ENCODE results near the gene B4GALT5. TPM values are rescaled to one million over a fixed set of nuclear protein-coding genes. Genes with fewer than 3 reads are reported as not detected.
"Not testable (repeated sequence)": the region's sequence is repeated elsewhere in the genome, so short reads cannot be mapped to it uniquely, and the experiment has no call there.

The B4GALT5 gene, protein sequence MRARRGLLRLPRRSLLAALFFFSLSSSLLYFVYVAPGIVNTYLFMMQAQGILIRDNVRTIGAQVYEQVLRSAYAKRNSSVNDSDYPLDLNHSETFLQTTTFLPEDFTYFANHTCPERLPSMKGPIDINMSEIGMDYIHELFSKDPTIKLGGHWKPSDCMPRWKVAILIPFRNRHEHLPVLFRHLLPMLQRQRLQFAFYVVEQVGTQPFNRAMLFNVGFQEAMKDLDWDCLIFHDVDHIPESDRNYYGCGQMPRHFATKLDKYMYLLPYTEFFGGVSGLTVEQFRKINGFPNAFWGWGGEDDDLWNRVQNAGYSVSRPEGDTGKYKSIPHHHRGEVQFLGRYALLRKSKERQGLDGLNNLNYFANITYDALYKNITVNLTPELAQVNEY
- total RNA-seq: 73.3 TPM
- polyA plus RNA-seq (ENCODE audit: insufficient read depth, low read depth, low replicate concordance): 21.4 TPM
- long read RNA-seq, donor 1, full-length matches to known transcripts: 8 of 8 reads
- long read RNA-seq, donor 1, partial matches to known transcripts: 0 of 8 reads
- long read RNA-seq, donor 1, other reads (novel, unspliced or antisense): 0 of 8 reads
- long read RNA-seq, donor 2, full-length matches to known transcripts: 5 of 5 reads
- long read RNA-seq, donor 2, partial matches to known transcripts: 0 of 5 reads
- long read RNA-seq, donor 2, other reads (novel, unspliced or antisense): 0 of 5 reads
- long read RNA-seq, donor 3, full-length matches to known transcripts: 10 of 10 reads
- long read RNA-seq, donor 3, partial matches to known transcripts: 0 of 10 reads
- long read RNA-seq, donor 3, other reads (novel, unspliced or antisense): 0 of 10 reads
- long read RNA-seq, donor 4, full-length matches to known transcripts: 8 of 8 reads
- long read RNA-seq, donor 4, partial matches to known transcripts: 0 of 8 reads
- long read RNA-seq, donor 4, other reads (novel, unspliced or antisense): 0 of 8 reads
- long read RNA-seq, donor 5: 0 reads
- long read RNA-seq, donor 6, full-length matches to known transcripts: 1 of 1 reads
- long read RNA-seq, donor 6, partial matches to known transcripts: 0 of 1 reads
- long read RNA-seq, donor 6, other reads (novel, unspliced or antisense): 0 of 1 reads
- long read RNA-seq, donor 7, full-length matches to known transcripts: 5 of 40 reads
- long read RNA-seq, donor 7, partial matches to known transcripts: 0 of 40 reads
- long read RNA-seq, donor 7, other reads (novel, unspliced or antisense): 35 of 40 reads
- long read RNA-seq, donor 8, full-length matches to known transcripts: 6 of 6 reads
- long read RNA-seq, donor 8, partial matches to known transcripts: 0 of 6 reads
- long read RNA-seq, donor 8, other reads (novel, unspliced or antisense): 0 of 6 reads
- long read RNA-seq, donor 9, full-length matches to known transcripts: 3 of 3 reads
- long read RNA-seq, donor 9, partial matches to known transcripts: 0 of 3 reads
- long read RNA-seq, donor 9, other reads (novel, unspliced or antisense): 0 of 3 reads
- long read RNA-seq, donor 10, full-length matches to known transcripts: 3 of 3 reads
- long read RNA-seq, donor 10, partial matches to known transcripts: 0 of 3 reads
- long read RNA-seq, donor 10, other reads (novel, unspliced or antisense): 0 of 3 reads

DNA sequence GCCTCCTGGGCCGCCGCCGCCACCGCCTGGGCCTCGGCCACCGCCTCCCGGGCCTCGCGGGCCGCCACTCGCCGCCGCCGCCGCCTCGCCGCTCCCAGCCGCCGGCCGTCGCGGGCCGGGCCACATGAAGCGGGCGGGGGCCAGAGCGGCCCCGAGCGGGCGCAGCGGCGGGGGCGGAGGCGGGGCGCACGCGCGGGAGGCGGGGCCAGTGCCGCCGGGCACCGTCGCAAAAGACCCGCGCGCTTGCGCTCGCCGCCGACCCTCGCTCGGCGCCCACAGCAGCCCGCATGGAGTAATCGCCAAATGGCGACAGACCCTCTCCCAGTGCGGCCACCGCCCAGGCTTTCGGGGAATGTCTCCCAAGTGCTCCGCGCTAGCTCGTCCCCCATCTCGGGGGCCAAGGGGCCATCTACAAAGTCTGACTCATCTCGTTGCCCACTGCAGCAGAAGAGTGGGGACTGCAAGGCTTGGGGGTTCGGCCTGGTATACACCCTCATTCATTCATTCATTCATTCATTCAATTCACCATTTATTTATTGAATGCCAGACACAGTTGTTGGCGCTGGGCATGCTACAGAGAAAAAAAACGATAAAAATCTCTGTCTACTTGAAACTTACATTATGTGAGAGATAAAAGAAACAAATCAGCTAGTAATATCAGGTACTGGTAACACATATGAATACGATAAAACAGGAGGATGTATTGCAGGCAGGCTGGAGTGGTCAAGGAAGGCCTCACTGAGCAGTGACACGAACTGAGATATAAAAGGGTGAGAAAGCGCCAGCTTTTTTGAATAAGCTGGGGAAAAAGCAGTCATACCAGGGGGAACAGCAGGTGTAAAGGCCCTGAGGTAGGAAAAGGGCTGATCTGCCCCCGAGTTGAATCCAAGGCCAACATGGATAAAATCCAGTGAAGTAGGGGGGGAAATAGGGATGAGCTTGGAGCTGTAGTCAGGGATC, at the start of gene B4GALT5:
Gene B4GALT5, minus strand, starts transcription at position 126 of the 960 bp plus-strand sequence. CDS start 188 bp downstream, outside the sequence.
- H3K9ac ChIP-seq (ENCODE audit: low read length in 3 of 3): peak within 1 kb of the TSS; percentile 62 to 97 (median 89)
- intact Hi-C loops (cut with DNase I): no loop called here
- H3K36me3 ChIP-seq (ENCODE audit: control insufficient read depth in 2 of 3, insufficient read depth in 3 of 3, low read length in 3 of 3): no peaks in the 10 kb centered on the region
- peaks cover 3 to 12% (median 11%) of the 10 kb centered on the region in 3 donors for H3K4me1 ChIP-seq (ENCODE audit: control insufficient read depth in 2 of 3, insufficient read depth in 2 of 3, low read depth in 1 of 3, low read length in 3 of 3)
- peak within 1 kb of the TSS; percentile 71 to 94 (median 82) for H3K4me3 ChIP-seq (ENCODE audit: low read length in 3 of 3)
- H3K27me3 ChIP-seq (ENCODE audit: control insufficient read depth, insufficient read depth, low read length): no peaks in the 10 kb centered on the region
- DNase-seq (peak; percentile 93 to 96 (median 94)), FAIRE-seq (no peak)
- TF ChIP-seq, protein P1, sequence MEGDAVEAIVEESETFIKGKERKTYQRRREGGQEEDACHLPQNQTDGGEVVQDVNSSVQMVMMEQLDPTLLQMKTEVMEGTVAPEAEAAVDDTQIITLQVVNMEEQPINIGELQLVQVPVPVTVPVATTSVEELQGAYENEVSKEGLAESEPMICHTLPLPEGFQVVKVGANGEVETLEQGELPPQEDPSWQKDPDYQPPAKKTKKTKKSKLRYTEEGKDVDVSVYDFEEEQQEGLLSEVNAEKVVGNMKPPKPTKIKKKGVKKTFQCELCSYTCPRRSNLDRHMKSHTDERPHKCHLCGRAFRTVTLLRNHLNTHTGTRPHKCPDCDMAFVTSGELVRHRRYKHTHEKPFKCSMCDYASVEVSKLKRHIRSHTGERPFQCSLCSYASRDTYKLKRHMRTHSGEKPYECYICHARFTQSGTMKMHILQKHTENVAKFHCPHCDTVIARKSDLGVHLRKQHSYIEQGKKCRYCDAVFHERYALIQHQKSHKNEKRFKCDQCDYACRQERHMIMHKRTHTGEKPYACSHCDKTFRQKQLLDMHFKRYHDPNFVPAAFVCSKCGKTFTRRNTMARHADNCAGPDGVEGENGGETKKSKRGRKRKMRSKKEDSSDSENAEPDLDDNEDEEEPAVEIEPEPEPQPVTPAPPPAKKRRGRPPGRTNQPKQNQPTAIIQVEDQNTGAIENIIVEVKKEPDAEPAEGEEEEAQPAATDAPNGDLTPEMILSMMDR (IDR thresholded peaks at IDR 0.05; ENCODE audit: borderline replicate concordance, extremely low read depth, insufficient read depth): no peak
- H3K9me3 ChIP-seq (ENCODE audit: control insufficient read depth in 2 of 3, insufficient read depth in 1 of 3, low read length in 3 of 3): no peaks in the 10 kb centered on the region
- H3K27ac ChIP-seq (ENCODE audit: low read depth in 2 of 2, low read length in 2 of 2): peak within 1 kb of the TSS; percentile 87 to 88

DNA sequence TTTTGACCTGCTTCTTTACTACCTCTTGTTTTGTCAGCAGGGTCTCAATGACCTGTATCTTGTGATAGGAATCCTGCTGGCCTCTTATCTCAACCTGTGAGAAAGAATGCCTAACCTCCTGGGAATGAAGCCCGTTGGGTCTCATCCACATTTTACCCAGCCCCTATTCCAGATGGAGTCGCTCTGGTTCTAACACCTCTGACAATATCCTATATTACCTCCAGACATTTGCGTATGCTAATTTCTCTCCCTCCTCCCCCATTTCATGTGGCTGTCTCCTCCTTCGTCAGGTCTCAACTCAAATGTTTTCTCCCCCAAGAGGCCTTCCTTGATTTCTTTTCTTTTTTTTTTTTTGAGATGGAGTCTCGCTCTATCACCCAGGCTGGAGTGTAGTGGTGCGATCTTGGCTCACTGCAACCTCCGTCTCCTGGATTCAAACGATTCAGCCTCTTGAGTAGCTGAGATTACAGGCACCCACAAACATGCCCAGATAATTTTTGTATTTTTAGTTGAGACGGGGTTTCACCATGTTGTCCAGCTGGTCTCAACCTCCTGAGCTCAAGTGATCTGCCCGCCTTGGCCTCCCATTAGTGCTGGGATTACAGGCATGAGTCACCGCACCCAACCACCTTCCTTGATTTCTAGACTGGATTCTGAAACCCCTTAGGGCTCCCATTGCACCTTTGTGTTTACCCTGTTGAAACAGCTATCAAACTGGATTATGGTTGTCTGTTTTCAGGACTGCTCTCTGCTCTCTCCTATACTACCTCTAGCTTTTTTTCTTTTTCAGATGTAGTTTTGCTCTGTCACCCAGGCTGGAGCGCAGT, 49.5 kb upstream of the B4GALT5 start:
- no peak overlapping the region for H3K4me3 ChIP-seq (ENCODE audit: low read length in 3 of 3)
- TF ChIP-seq, protein P1 (IDR thresholded peaks at IDR 0.05; ENCODE audit: borderline replicate concordance, extremely low read depth, insufficient read depth): no peak
- no peaks in the 10 kb centered on the region for H3K9me3 ChIP-seq (ENCODE audit: control insufficient read depth in 2 of 3, insufficient read depth in 1 of 3, low read length in 3 of 3)
- no peak overlapping the region for H3K27ac ChIP-seq (ENCODE audit: low read depth in 2 of 2, low read length in 2 of 2)
- DNase-seq: no peak
- intact Hi-C loops (cut with DNase I): no loop called here
- no peak overlapping the region for H3K9ac ChIP-seq (ENCODE audit: low read length in 3 of 3)
- H3K27me3 ChIP-seq (ENCODE audit: control insufficient read depth, insufficient read depth, low read length): no peaks in the 10 kb centered on the region
- H3K4me1 ChIP-seq (ENCODE audit: control insufficient read depth in 2 of 3, insufficient read depth in 2 of 3, low read depth in 1 of 3, low read length in 3 of 3): peaks cover 0 to 1% (median under 1%) of the 10 kb centered on the region in 3 donors
- no peak for FAIRE-seq
- no peaks in the 10 kb centered on the region for H3K36me3 ChIP-seq (ENCODE audit: control insufficient read depth in 2 of 3, insufficient read depth in 3 of 3, low read length in 3 of 3)

DNA sequence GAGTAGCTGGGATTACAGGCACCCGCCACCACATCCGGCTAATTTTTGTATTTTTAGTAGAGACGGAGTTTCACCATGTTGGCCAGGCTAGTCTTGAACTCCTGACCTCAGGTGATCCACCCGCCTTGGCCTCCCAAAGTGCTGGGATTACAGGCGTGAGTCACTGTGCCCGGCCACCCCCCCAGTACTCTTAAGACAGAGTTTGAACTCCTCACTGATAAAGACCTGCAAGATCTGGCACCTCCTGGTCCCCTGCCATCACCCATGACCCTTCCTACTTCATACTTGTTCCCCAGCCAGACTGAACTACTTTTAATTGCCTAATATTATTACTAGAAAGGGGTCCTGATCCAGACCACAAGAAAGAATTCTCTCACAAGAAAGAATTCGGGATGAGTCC, 48.2 kb upstream of the B4GALT5 start:
- H3K27me3 ChIP-seq (ENCODE audit: control insufficient read depth, insufficient read depth, low read length); H3K4me1 ChIP-seq (ENCODE audit: control insufficient read depth in 2 of 3, insufficient read depth in 2 of 3, low read depth in 1 of 3, low read length in 3 of 3); intact Hi-C loops (cut with DNase I); FAIRE-seq; DNase-seq; H3K4me3 ChIP-seq (ENCODE audit: low read length in 3 of 3); H3K27ac ChIP-seq (ENCODE audit: low read depth in 2 of 2, low read length in 2 of 2); H3K9ac ChIP-seq (ENCODE audit: low read length in 3 of 3); H3K36me3 ChIP-seq (ENCODE audit: control insufficient read depth in 2 of 3, insufficient read depth in 3 of 3, low read length in 3 of 3); H3K9me3 ChIP-seq (ENCODE audit: control insufficient read depth in 2 of 3, insufficient read depth in 1 of 3, low read length in 3 of 3): not testable (repeated sequence)
